Sigmoid colon (tissue), 4 donors: Measurements from ENCODE around the gene HSPH1.

ENCODE experiments used
- CTCF ChIP-seq, 4 experiments: fragments of 450-650 bp in 3 of 4; fragments of 200-600 bp in 1 of 4; IDR thresholded peaks; one replicate each; pipeline ENCODE4 v1.5.1; 2016 to 2019; ENCODE audit warnings: antibody characterized with exemption in 4 of 4, mild to moderate bottlenecking in 3 of 4, moderate library complexity in 2 of 4
- EP300 ChIP-seq, 4 donors: sonication (generic); formaldehyde crosslinking; IDR thresholded peaks; one replicate each; pipeline ENCODE4 v1.6.1; 2017; ENCODE audit warnings: antibody characterized with exemption in 4 of 4

- TF ChIP-seq CTCF (IDR thresholded peaks at IDR 0.05) (no peak), EP300 (IDR thresholded peaks at IDR 0.05) (no peak)
These were observed 36.8 kb upstream of the HSPH1 start for GRCh38 chr13:31198519-31198918.
